HepG2 (cell line): ENCODE measurements around the gene PIGL. TPM values are rescaled to one million over a fixed set of nuclear protein-coding genes. Genes with fewer than 3 reads are reported as not detected.
A peak's percentile ranks its signal among the peaks of the same experiment; 100 is the strongest.

Experiments used
- BRD4 ChIP-seq: sonication (generic); formaldehyde crosslinking; IDR thresholded peaks from 2 replicates; pipeline ENCODE4 v1.4.0; 2020; ENCODE audit warnings: missing genetic modification reagents
- SCMH1 ChIP-seq: sonication (generic); formaldehyde crosslinking; IDR thresholded peaks from 2 replicates; pipeline ENCODE4 v1.9.0; 2021; ENCODE audit warnings: missing genetic modification reagents, mild to moderate bottlenecking, borderline replicate concordance
- ZBTB38 ChIP-seq: sonication (generic); formaldehyde crosslinking; IDR thresholded peaks from 2 replicates; pipeline ENCODE4 v1.5.1; 2020; ENCODE audit warnings: mild to moderate bottlenecking, missing genetic modification reagents
- ZNF230 ChIP-seq: sonication (generic); formaldehyde crosslinking; IDR thresholded peaks from 2 replicates; pipeline ENCODE4 v1.4.0; 2020; ENCODE audit warnings: mild to moderate bottlenecking, missing genetic modification reagents
- ZNF883 ChIP-seq: sonication (generic); formaldehyde crosslinking; IDR thresholded peaks from 2 replicates; pipeline ENCODE4 v1.5.1; 2020; ENCODE audit warnings: mild to moderate bottlenecking, missing genetic modification reagents; ENCODE audit errors: not compliant biosample characterization
- ZSCAN12 ChIP-seq: sonication (generic); formaldehyde crosslinking; IDR thresholded peaks from 2 replicates; pipeline ENCODE4 v1.9.0; 2021; ENCODE audit warnings: mild to moderate bottlenecking, missing genetic modification reagents
- ZSCAN29 ChIP-seq: sonication (generic); formaldehyde crosslinking; conservative IDR thresholded peaks from 2 replicates; pipeline ENCODE4 v1.4.0; 2020; ENCODE audit warnings: mild to moderate bottlenecking, missing genetic modification reagents
- polyA plus RNA-seq, 8 experiments: library from polyadenylated mRNA; depleted of rRNA in 3 of 8; stranded (reverse) in 7 of 8; unstranded in 1 of 8; fragments of >200 nt; fragmentation: Illumina TruSeq in 4 of 8; extraction: Trizol in 4 of 8; gene quantifications; 2 replicates each; pipeline versions ENCODE4 v1.2.1 to v1.2.3, GENCODE V29; 2011 to 2016; ENCODE audit warnings: low read depth in 4 of 8, missing spikeins in 1 of 8, mixed read lengths in 1 of 8; ENCODE audit not compliant: insufficient read depth in 1 of 8
- total RNA-seq, 5 experiments: library from RNA; depleted of rRNA; stranded (reverse); fragments of >200 nt; fragmentation: Illumina TruSeq; extraction: Trizol; gene quantifications; 2 replicates each; pipeline ENCODE4 v1.2.3, GENCODE V29; 2016; ENCODE audit warnings: low read depth in 1 of 5
- TF ChIP-seq, protein P1 (sequence below): sonication (generic); formaldehyde crosslinking; IDR thresholded peaks from 2 replicates; pipeline ENCODE4 v1.5.1; 2020; ENCODE audit warnings: mild to moderate bottlenecking, missing genetic modification reagents, borderline replicate concordance
- TF ChIP-seq, protein P2 (sequence below): sonication (generic); formaldehyde crosslinking; IDR thresholded peaks from 2 replicates; pipeline ENCODE4 v1.4.0; 2020; ENCODE audit warnings: low read depth, mild to moderate bottlenecking, missing genetic modification reagents

The PIGL gene
- total and polyA plus RNA-seq, 2 of the 13 experiments (the other 11 are each of a cell fraction or from before 2014, with no cell fraction given), result 28.5 to 63.8 TPM

DNA sequence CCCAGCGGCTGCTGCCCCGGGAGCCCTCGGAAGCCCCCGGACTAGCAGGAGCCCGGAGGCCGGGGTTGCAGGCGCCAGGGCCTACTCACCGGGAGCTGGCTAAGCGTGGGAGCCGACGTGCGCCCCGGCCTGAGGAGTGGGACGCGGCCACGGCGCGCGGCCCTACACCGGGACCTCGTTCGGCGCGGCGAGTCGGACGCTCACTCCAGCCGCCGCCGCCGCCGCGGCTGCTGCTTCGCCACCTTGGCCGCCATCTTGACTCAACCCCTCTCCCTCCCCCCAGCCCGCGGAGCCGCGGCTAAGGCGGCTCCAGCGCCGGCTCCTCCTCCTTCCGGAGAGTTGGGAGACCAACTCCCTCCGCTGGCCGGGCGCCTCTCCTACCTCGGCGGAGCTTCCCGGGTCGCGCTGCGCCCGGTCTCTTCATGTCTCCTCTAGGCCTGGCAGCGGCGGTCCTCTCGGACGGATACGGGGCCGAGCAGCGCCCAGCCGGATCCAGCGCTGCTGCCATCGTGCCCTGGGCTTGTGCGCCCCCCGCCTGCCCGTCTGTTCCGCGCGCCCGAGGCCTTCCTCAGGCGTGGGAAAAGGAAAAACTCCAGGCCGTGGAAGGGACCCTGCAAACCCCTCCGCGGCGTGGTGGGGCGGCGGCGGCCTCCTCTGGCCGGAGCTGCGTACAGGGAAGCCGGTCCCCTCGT lies 1.6 kb upstream of the PIGL start, which contains the start of gene NCOR1 (continued):
- TF ChIP-seq, protein P1, sequence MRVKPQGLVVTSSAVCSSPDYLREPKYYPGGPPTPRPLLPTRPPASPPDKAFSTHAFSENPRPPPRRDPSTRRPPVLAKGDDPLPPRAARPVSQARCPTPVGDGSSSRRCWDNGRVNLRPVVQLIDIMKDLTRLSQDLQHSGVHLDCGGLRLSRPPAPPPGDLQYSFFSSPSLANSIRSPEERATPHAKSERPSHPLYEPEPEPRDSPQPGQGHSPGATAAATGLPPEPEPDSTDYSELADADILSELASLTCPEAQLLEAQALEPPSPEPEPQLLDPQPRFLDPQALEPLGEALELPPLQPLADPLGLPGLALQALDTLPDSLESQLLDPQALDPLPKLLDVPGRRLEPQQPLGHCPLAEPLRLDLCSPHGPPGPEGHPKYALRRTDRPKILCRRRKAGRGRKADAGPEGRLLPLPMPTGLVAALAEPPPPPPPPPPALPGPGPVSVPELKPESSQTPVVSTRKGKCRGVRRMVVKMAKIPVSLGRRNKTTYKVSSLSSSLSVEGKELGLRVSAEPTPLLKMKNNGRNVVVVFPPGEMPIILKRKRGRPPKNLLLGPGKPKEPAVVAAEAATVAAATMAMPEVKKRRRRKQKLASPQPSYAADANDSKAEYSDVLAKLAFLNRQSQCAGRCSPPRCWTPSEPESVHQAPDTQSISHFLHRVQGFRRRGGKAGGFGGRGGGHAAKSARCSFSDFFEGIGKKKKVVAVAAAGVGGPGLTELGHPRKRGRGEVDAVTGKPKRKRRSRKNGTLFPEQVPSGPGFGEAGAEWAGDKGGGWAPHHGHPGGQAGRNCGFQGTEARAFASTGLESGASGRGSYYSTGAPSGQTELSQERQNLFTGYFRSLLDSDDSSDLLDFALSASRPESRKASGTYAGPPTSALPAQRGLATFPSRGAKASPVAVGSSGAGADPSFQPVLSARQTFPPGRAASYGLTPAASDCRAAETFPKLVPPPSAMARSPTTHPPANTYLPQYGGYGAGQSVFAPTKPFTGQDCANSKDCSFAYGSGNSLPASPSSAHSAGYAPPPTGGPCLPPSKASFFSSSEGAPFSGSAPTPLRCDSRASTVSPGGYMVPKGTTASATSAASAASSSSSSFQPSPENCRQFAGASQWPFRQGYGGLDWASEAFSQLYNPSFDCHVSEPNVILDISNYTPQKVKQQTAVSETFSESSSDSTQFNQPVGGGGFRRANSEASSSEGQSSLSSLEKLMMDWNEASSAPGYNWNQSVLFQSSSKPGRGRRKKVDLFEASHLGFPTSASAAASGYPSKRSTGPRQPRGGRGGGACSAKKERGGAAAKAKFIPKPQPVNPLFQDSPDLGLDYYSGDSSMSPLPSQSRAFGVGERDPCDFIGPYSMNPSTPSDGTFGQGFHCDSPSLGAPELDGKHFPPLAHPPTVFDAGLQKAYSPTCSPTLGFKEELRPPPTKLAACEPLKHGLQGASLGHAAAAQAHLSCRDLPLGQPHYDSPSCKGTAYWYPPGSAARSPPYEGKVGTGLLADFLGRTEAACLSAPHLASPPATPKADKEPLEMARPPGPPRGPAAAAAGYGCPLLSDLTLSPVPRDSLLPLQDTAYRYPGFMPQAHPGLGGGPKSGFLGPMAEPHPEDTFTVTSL (CRISPR knock-in tag), result no peak
- TF ChIP-seq ZSCAN12 (CRISPR knock-in tag) (peak; percentile 56; the same call in 1 of the 2 replicates), ZNF230 (CRISPR knock-in tag) (peak; percentile 65; the same call in 1 of the 2 replicates), ZSCAN29 (CRISPR knock-in tag) (0 out of 2 replicates have a peak, but pooled peaks have one; percentile 14), ZNF883 (CRISPR knock-in tag) (peak; percentile 68), SCMH1 (CRISPR knock-in tag) (no peak), ZBTB38 (CRISPR knock-in tag) (no peak; the same call in 1 of the 2 replicates), BRD4 (CRISPR knock-in tag) (0 out of 2 replicates have a peak, but pooled peaks have one; percentile 58)
- TF ChIP-seq, protein P2, sequence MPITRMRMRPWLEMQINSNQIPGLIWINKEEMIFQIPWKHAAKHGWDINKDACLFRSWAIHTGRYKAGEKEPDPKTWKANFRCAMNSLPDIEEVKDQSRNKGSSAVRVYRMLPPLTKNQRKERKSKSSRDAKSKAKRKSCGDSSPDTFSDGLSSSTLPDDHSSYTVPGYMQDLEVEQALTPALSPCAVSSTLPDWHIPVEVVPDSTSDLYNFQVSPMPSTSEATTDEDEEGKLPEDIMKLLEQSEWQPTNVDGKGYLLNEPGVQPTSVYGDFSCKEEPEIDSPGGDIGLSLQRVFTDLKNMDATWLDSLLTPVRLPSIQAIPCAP (CRISPR knock-in tag), result no peak
